Caco-2 (cell line): ENCODE results near the gene RCL1. TPM values are rescaled to one million over a fixed set of nuclear protein-coding genes. Genes with fewer than 3 reads are reported as not detected.

Source experiments
- BruUV-seq: library from RNA; stranded (reverse); fragments of 400-500 nt; replicated peaks from 2 replicates; lab custom pipeline; 2021; lab: Mats Ljungman, UMichigan
- CTCF ChIA-PET: fragments of 300-600 bp; sonication (Branson Sonifier 250); formaldehyde crosslinking; loops from one replicate; lab custom pipeline; 2022; ENCODE audit warnings: antibody characterized with exemption; lab: Charles Lee
- POLR2A ChIA-PET: fragments of 300-600 bp; sonication (Branson Sonifier 250); formaldehyde crosslinking; loops from one replicate; lab custom pipeline; 2022; ENCODE audit warnings: antibody characterized with exemption; lab: Charles Lee
- DNase-seq, 2 experiments: peaks; one replicate each; pipeline versions ENCODE4 v3.0.0 to v3.0.0-alpha.2; 2020 to 2022
- H3K27me3 ChIP-seq: replicated peaks from 2 replicates; pipeline ENCODE4 v1.6.0; 2011; ENCODE audit warnings: low read length; ENCODE audit not compliant: control insufficient read depth, insufficient read depth
- H3K36me3 ChIP-seq: 2 replicates; pipeline ENCODE4 v1.5.1; 2011; ENCODE audit warnings: low read length; ENCODE audit not compliant: control insufficient read depth, insufficient read depth
- H3K4me1 ChIP-seq: fragments of 250-450 bp; sonication (Bioruptor Pico); 2 replicates; pipeline ENCODE4 v1.5.1; 2020; ENCODE audit warnings: mild to moderate bottlenecking
- H3K4me3 ChIP-seq: 2 replicates; pipeline ENCODE4 v1.5.1; 2011; ENCODE audit warnings: low read depth, mild to moderate bottlenecking, control low read depth, low read length
- H3K9me3 ChIP-seq: fragments of 250-450 bp; sonication (Bioruptor Pico); 2 replicates; pipeline ENCODE4 v1.5.1; 2020; ENCODE audit warnings: mild to moderate bottlenecking, moderate library complexity
- H3K27ac Mint-ChIP-seq: one replicate; pipeline ENCODE4 v1.8.0; 2022; ENCODE audit warnings: mixed read lengths; ENCODE audit not compliant: unreplicated experiment
- H3K27me3 Mint-ChIP-seq: one replicate; pipeline ENCODE4 v1.8.0; 2022; ENCODE audit warnings: mixed read lengths; ENCODE audit not compliant: insufficient read depth, unreplicated experiment
- H3K36me3 Mint-ChIP-seq: one replicate; pipeline ENCODE4 v1.8.0; 2022; ENCODE audit warnings: mild to moderate bottlenecking, mixed read lengths; ENCODE audit not compliant: insufficient read depth, unreplicated experiment
- H3K4me1 Mint-ChIP-seq: one replicate; pipeline ENCODE4 v1.8.0; 2022; ENCODE audit warnings: low read depth, mixed read lengths; ENCODE audit not compliant: unreplicated experiment
- H3K4me3 Mint-ChIP-seq: one replicate; pipeline ENCODE4 v1.8.0; 2022; ENCODE audit warnings: mild to moderate bottlenecking, moderate library complexity, mixed read lengths; ENCODE audit not compliant: unreplicated experiment
- H3K9me3 Mint-ChIP-seq: one replicate; pipeline ENCODE4 v1.8.0; 2022; ENCODE audit warnings: mixed read lengths; ENCODE audit not compliant: unreplicated experiment
- intact Hi-C: fragments of 100-400 bp; cut with micrococcal nuclease; formaldehyde crosslinking; loops from one replicate; pipeline ENCODE4 v1.10.0; 2022; ENCODE audit not compliant: unreplicated experiment
- total RNA-seq: library from RNA; stranded (reverse); gene quantifications from 2 replicates; pipeline ENCODE4 v1.2.3, GENCODE V29; 2022
- TF ChIP-seq, protein P1 (sequence below), 2 experiments: fragments of 200-600 bp in 1 of 2; IDR thresholded peaks; 1 replicate in 1 of 2; 2 replicates in 1 of 2; pipeline versions ENCODE4 v1.5.1 to v1.8.0; 2011 to 2022; ENCODE audit warnings: antibody characterized with exemption in 1 of 2, control low read depth in 1 of 2, inconsistent platforms in 1 of 2, low read depth in 1 of 2, low read length in 1 of 2, mild to moderate bottlenecking in 1 of 2, moderate library complexity in 1 of 2; ENCODE audit not compliant: insufficient read depth in 1 of 2, severe bottlenecking in 1 of 2, unreplicated experiment in 1 of 2

RCL1 gene
- total RNA-seq, 1 experiment from 2014 or later = 15.7 TPM

GRCh38 chr9:4866239-4866969, 73.7 kb downstream of the RCL1 start:
- TF ChIP-seq, protein P1, sequence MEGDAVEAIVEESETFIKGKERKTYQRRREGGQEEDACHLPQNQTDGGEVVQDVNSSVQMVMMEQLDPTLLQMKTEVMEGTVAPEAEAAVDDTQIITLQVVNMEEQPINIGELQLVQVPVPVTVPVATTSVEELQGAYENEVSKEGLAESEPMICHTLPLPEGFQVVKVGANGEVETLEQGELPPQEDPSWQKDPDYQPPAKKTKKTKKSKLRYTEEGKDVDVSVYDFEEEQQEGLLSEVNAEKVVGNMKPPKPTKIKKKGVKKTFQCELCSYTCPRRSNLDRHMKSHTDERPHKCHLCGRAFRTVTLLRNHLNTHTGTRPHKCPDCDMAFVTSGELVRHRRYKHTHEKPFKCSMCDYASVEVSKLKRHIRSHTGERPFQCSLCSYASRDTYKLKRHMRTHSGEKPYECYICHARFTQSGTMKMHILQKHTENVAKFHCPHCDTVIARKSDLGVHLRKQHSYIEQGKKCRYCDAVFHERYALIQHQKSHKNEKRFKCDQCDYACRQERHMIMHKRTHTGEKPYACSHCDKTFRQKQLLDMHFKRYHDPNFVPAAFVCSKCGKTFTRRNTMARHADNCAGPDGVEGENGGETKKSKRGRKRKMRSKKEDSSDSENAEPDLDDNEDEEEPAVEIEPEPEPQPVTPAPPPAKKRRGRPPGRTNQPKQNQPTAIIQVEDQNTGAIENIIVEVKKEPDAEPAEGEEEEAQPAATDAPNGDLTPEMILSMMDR (IDR thresholded peaks at IDR 0.05; ENCODE audit: insufficient read depth in 1 of 2, low read depth in 1 of 2, low read length in 1 of 2, severe bottlenecking in 1 of 2, unreplicated experiment in 1 of 2) = no peak
- ChIA-PET POLR2A (interaction anchor here (0.6 kb wide), 1 partner anchor 109 kb away, joined by 3 read pairs; no protein-coding TSS in a partner anchor), CTCF (no interaction called here)
- Mint-ChIP-seq H3K36me3 (no peaks in the 10 kb centered on the region), H3K4me3 (no peak overlapping the region), H3K9me3 (no peaks in the 10 kb centered on the region), H3K27me3 (no peaks in the 10 kb centered on the region), H3K27ac (no peak overlapping the region), H3K4me1 (peaks cover 6% of the 10 kb centered on the region)
- no peak overlapping the region for H3K4me3 ChIP-seq
- no peaks in the 10 kb centered on the region for H3K36me3 ChIP-seq
- no peaks in the 10 kb centered on the region for H3K9me3 ChIP-seq
- no TSS peak for BruUV-seq
- no peaks in the 10 kb centered on the region for H3K27me3 ChIP-seq
- intact Hi-C loops = no loop called here
- peaks cover 8% of the 10 kb centered on the region for H3K4me1 ChIP-seq
- DNase-seq = no peak

DNA sequence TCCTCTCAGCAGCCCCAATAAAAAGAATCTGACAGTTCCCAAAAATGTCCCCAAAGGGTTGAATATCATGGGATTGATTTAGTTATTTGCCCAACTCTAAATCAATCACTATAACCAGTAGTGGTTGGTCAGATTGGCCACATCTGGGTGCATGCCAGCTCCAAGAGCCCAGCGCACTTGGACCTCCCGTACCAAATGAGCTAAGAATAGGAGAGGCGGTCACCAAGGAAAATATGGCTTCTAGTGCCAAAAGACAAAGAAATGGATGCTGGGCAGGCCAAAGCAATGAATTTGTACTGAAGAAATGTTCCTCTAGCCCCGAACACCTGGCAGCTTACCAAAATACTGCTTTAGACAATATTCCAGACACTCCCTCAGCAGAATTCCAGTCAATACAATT, 80.3 kb downstream of the RCL1 start:
- CTCF ChIA-PET = no interaction called here

GRCh38 chr9:4875559-4875958, 82.8 kb downstream of the RCL1 start:
- no TSS peak for BruUV-seq
- no peaks in the 10 kb centered on the region for H3K27me3 ChIP-seq
- Mint-ChIP-seq H3K36me3 (no peaks in the 10 kb centered on the region), H3K4me1 (no peaks in the 10 kb centered on the region), H3K27ac (no peak overlapping the region), H3K27me3 (no peaks in the 10 kb centered on the region), H3K4me3 (no peak overlapping the region), H3K9me3 (no peaks in the 10 kb centered on the region)
- TF ChIP-seq, protein P1 (IDR thresholded peaks at IDR 0.05; ENCODE audit: insufficient read depth in 1 of 2, low read depth in 1 of 2, low read length in 1 of 2, severe bottlenecking in 1 of 2, unreplicated experiment in 1 of 2) = no peak
- DNase-seq = no peak
- H3K36me3 ChIP-seq = no peaks in the 10 kb centered on the region
- H3K4me1 ChIP-seq = no peaks in the 10 kb centered on the region
- intact Hi-C loops = no loop called here
- no peaks in the 10 kb centered on the region for H3K9me3 ChIP-seq
- POLR2A ChIA-PET = no interaction called here
- H3K4me3 ChIP-seq = no peak overlapping the region
- CTCF ChIA-PET = no interaction called here

More for the DNA sequence above, 80.3 kb downstream of the RCL1 start:
- Mint-ChIP-seq H3K36me3 (no peaks in the 10 kb centered on the region), H3K9me3 (no peaks in the 10 kb centered on the region), H3K4me1 (no peaks in the 10 kb centered on the region), H3K27ac (no peak overlapping the region), H3K27me3 (no peaks in the 10 kb centered on the region), H3K4me3 (no peak overlapping the region)
- TF ChIP-seq, protein P1 (IDR thresholded peaks at IDR 0.05; ENCODE audit: insufficient read depth in 1 of 2, low read depth in 1 of 2, low read length in 1 of 2, severe bottlenecking in 1 of 2, unreplicated experiment in 1 of 2) = no peak
- no peak overlapping the region for H3K4me3 ChIP-seq
- intact Hi-C loops = no loop called here
- no peaks in the 10 kb centered on the region for H3K36me3 ChIP-seq
- H3K9me3 ChIP-seq = no peaks in the 10 kb centered on the region
- POLR2A ChIA-PET = no interaction called here
- H3K4me1 ChIP-seq = no peaks in the 10 kb centered on the region
- DNase-seq = no peak
- BruUV-seq = no TSS peak
- H3K27me3 ChIP-seq = no peaks in the 10 kb centered on the region
